Esophagus muscularis mucosa (tissue), 4 donors: ENCODE measurements around the gene LAMTOR5. TPM values are rescaled to one million over a fixed set of nuclear protein-coding genes. Genes with fewer than 3 reads are reported as not detected.

ENCODE experiments used
- DNase-seq: peaks from one replicate; pipeline ENCODE4 v3.0.0-alpha.2; 2017; ENCODE audit errors: extremely low spot score
- H3K27ac ChIP-seq, 4 donors: fragments of 200-600 bp; sonication (generic); replicated peaks in 1 of 4; 1 replicate in 3 of 4; 2 replicates in 1 of 4; pipeline ENCODE4 v1.5.1; 2016 to 2019; ENCODE audit warnings: mild to moderate bottlenecking in 1 of 4
- H3K27me3 ChIP-seq, 4 donors: fragments of 200-600 bp; sonication (generic); one replicate each; pipeline versions ENCODE4 v1.5.1 to v1.6.0; 2016 to 2019
- H3K36me3 ChIP-seq, 4 donors: fragments of 200-600 bp; sonication (generic); one replicate each; pipeline ENCODE4 v1.5.1; 2016 to 2019
- H3K4me1 ChIP-seq, 4 donors: fragments of 200-600 bp; sonication (generic); one replicate each; pipeline ENCODE4 v1.5.1; 2016 to 2019
- H3K4me3 ChIP-seq, 4 donors: fragments of 200-600 bp; sonication (generic); 1 replicate in 2 of 4; 2 replicates in 2 of 4; pipeline ENCODE4 v1.5.1; 2016 to 2019; ENCODE audit warnings: mild to moderate bottlenecking in 4 of 4, moderate library complexity in 1 of 4
- H3K9me3 ChIP-seq, 4 donors: fragments of 200-600 bp; sonication (generic); 1 replicate in 3 of 4; 2 replicates in 1 of 4; pipeline ENCODE4 v1.5.1; 2016 to 2019
- EP300 ChIP-seq: sonication (generic); formaldehyde crosslinking; IDR thresholded peaks from one replicate; pipeline ENCODE4 v1.6.1; 2017; ENCODE audit warnings: antibody characterized with exemption
- POLR2A ChIP-seq: fragments of 450-650 bp; IDR thresholded peaks from one replicate; pipeline ENCODE4 v1.6.1; 2017; ENCODE audit warnings: antibody characterized with exemption, moderate library complexity, mild to moderate bottlenecking, low read depth
- POLR2AphosphoS5 ChIP-seq, 2 donors: sonication (generic); formaldehyde crosslinking; IDR thresholded peaks; one replicate each; pipeline ENCODE4 v1.6.1; 2017; ENCODE audit warnings: antibody characterized with exemption in 2 of 2
- WGBS: methylation state at CpG from one replicate; pipeline ENCODE4 v1.1.5; 2018; 5-methylcytosine and 5-hydroxymethylcytosine counted together
- intact Hi-C: fragments of 100-400 bp; cut with DNase I; formaldehyde crosslinking; loops from one replicate; pipeline ENCODE4 v1.15.1; 2023
- total RNA-seq, 4 donors: library from RNA; depleted of rRNA; stranded (reverse); fragments of >200 nt; gene quantifications; one replicate each; pipeline versions ENCODE4 v1.1.0 to v1.2.1, GENCODE V29; 2016
- TF ChIP-seq, protein P1 (sequence below), 3 experiments: fragments of 200-600 bp in 2 of 3; fragments of 450-650 bp in 1 of 3; sonication (generic) in 2 of 3; IDR thresholded peaks; one replicate each; pipeline ENCODE4 v1.5.1; 2017 to 2019; ENCODE audit warnings: antibody characterized with exemption in 3 of 3, mild to moderate bottlenecking in 2 of 3, moderate library complexity in 1 of 3

Gene LAMTOR5
- total RNA-seq, 4 donors from 2014 or later = 59.9 to 113 (median 71.0) TPM

DNA sequence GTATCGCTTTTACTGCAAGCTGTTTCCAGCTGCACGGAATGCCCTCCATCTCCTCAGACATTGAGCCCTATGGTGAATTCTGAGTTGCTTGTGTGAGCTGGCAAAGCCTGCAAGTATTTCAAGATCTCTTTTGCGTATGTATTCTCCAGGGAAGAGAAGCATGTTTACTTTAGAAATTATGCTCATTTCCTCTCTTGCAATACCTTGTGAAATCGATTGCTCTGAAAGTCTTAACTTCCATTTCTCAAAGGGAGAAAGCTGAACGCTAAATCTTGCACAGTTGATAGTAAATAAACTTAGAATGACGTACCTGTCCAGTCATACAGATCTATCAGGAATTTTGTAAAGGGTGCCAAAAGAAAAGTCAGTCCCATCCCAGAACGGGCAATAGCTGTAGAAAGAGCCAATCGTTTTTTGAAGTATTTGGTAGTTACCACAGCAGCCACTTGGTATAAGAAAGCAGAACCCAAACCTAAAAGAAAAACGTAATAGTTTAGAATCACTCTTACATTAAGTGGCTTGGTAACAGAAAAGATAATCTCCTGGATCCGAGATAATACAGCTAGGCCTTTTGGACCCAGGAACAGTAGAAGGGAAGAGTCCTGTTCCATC is 26.7 kb downstream of the LAMTOR5 start:
- H3K9me3 ChIP-seq = no peaks in the 10 kb centered on the region
- H3K4me1 ChIP-seq = peaks cover 3 to 8% (median 5%) of the 10 kb centered on the region in 4 donors
- H3K27ac ChIP-seq = no peak overlapping the region
- DNase-seq = no peak
- intact Hi-C loops = no loop called here
- H3K4me3 ChIP-seq = no peak overlapping the region
- H3K27me3 ChIP-seq = no peaks in the 10 kb centered on the region
- H3K36me3 ChIP-seq = peaks cover 0 to 53% (median 27%) of the 10 kb centered on the region in 4 donors
- 78% methylated on average over 10 of the region's 10 CpGs for WGBS
- TF ChIP-seq POLR2A (no peak), POLR2AphosphoS5 (IDR thresholded peaks at IDR 0.05) (no peak), EP300 (no peak)
- TF ChIP-seq, protein P1, sequence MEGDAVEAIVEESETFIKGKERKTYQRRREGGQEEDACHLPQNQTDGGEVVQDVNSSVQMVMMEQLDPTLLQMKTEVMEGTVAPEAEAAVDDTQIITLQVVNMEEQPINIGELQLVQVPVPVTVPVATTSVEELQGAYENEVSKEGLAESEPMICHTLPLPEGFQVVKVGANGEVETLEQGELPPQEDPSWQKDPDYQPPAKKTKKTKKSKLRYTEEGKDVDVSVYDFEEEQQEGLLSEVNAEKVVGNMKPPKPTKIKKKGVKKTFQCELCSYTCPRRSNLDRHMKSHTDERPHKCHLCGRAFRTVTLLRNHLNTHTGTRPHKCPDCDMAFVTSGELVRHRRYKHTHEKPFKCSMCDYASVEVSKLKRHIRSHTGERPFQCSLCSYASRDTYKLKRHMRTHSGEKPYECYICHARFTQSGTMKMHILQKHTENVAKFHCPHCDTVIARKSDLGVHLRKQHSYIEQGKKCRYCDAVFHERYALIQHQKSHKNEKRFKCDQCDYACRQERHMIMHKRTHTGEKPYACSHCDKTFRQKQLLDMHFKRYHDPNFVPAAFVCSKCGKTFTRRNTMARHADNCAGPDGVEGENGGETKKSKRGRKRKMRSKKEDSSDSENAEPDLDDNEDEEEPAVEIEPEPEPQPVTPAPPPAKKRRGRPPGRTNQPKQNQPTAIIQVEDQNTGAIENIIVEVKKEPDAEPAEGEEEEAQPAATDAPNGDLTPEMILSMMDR (IDR thresholded peaks at IDR 0.05) = no peak

DNA sequence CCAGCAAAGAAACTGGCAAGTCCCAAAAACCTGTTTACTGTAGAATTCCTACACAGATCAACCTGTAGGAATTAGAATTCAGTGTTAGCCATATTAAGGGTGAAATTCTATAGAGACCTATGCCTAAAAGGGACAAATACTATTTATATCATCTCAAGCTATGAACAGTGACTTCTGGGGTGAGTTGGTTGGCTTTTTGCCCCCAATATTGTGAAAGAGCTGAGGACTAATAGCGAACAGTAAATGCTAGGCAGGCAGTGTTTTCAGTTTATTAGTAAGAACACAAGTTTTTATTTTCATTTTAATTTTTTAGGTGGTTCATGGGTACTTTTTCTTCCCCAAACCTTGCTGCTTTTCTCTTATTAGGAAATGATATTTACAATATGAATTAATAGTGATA is 32.0 kb downstream of the LAMTOR5 start:
- DNase-seq = no peak
- 91% methylated on average over 1 of the region's 1 CpG for WGBS
- Histone ChIP-seq H3K4me1 (peaks cover 0 to 1% (median 0%) of the 10 kb centered on the region in 4 donors), H3K4me3 (no peak overlapping the region), H3K9me3 (no peaks in the 10 kb centered on the region), H3K36me3 (peaks cover 14 to 85% (median 52%) of the 10 kb centered on the region in 4 donors), H3K27ac (no peak overlapping the region), H3K27me3 (no peaks in the 10 kb centered on the region)
- no peak for TF ChIP-seq POLR2A
- TF ChIP-seq, protein P1 (IDR thresholded peaks at IDR 0.05) = no peak
- TF ChIP-seq EP300 = no peak
- no peak for TF ChIP-seq POLR2AphosphoS5 (IDR thresholded peaks at IDR 0.05)
- intact Hi-C loops = no loop called here

DNA sequence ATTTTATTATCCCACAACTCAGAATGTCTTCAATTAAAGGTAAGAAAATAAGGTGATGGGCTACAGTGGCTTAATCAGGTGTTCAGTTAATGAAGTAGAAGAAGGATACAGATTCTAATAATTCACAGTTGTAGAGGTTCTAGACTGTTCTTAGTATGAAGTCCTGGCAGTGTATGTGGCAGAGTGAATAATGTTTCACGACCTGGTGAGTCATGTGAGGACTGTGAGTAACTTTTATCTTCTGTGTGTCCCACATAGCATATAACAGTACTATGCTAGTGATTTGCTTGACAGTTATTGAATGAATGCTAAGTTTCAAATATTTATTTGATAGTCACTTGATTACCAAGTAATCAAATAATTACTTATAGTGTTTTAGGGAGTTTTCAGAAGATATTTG is 36.7 kb downstream of the LAMTOR5 start:
- H3K4me1 ChIP-seq = peaks cover 0 to 3% (median 0%) of the 10 kb centered on the region in 4 donors

DNA sequence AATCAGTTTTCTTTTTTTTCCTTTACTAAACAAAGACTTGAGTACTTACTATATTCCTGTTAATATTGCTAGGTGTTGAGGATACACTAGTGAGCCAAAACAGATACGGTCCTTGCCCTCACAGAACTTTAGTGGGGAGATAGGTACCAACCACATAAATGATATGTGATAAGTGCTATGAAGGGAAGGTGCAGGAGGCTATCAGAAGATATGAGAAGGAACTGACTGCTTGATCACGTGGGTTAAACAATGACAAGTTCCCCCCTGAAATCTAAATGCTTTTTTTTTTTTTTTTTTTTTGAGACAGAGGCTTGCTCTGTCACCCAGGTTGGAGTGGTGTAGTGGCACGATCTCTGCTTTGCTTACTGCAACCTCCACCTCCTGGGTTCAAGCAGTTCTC is 43.3 kb downstream of the LAMTOR5 start:
- H3K36me3 ChIP-seq = peaks cover 6 to 42% (median 24%) of the 10 kb centered on the region in 4 donors
- H3K27ac ChIP-seq = no peak overlapping the region
- intact Hi-C loops = no loop called here
- TF ChIP-seq POLR2A (no peak), POLR2AphosphoS5 (IDR thresholded peaks at IDR 0.05) (no peak), EP300 (no peak)
- TF ChIP-seq, protein P1 (IDR thresholded peaks at IDR 0.05) = no peak
- no peaks in the 10 kb centered on the region for H3K4me1 ChIP-seq
- DNase-seq = no peak
- no peaks in the 10 kb centered on the region for H3K27me3 ChIP-seq
- WGBS = 93% methylated on average over 3 of the region's 3 CpGs
- H3K4me3 ChIP-seq = no peak overlapping the region
- H3K9me3 ChIP-seq = no peaks in the 10 kb centered on the region

More for the DNA sequence above, 36.7 kb downstream of the LAMTOR5 start:
- TF ChIP-seq EP300 (no peak), POLR2AphosphoS5 (IDR thresholded peaks at IDR 0.05) (no peak), POLR2A (no peak)
- TF ChIP-seq, protein P1 (IDR thresholded peaks at IDR 0.05) = no peak
- H3K36me3 ChIP-seq = peaks cover 20 to 61% (median 34%) of the 10 kb centered on the region in 4 donors
- no peak overlapping the region for H3K4me3 ChIP-seq
- DNase-seq = no peak
- H3K27me3 ChIP-seq = no peaks in the 10 kb centered on the region
- intact Hi-C loops = no loop called here
- H3K9me3 ChIP-seq = no peaks in the 10 kb centered on the region
- 27% methylated on average over 1 of the region's 1 CpG for WGBS
- H3K27ac ChIP-seq = no peak overlapping the region
